PC-3 (cell line): ENCODE results near the gene SLC7A1. TPM values are rescaled to one million over a fixed set of nuclear protein-coding genes. Genes with fewer than 3 reads are reported as not detected.
A peak's percentile ranks its signal among the peaks of the same experiment; 100 is the strongest.

Experiments
- ATAC-seq: fragments of 200-7000 bp; cut with Tn5 transposase; 2 replicates; pipeline ENCODE4 v1.9.1; 2020; ENCODE audit warnings: mild to moderate bottlenecking, moderate library complexity
- BruUV-seq: library from RNA; stranded (reverse); fragments of 400-500 nt; replicated peaks from 2 replicates; lab custom pipeline; 2021; lab: Mats Ljungman, UMichigan
- CTCF ChIA-PET: fragments of 300-600 bp; sonication (Branson Sonifier 250); formaldehyde crosslinking; loops from one replicate; lab custom pipeline; 2022; ENCODE audit warnings: antibody characterized with exemption; lab: Charles Lee
- POLR2A ChIA-PET: fragments of 300-600 bp; sonication (Branson Sonifier 250); formaldehyde crosslinking; loops from one replicate; lab custom pipeline; 2022; ENCODE audit warnings: antibody characterized with exemption; ENCODE audit not compliant: unreplicated experiment; lab: Charles Lee
- DNase-seq: peaks from one replicate; pipeline ENCODE4 v3.0.0-alpha.2; 2015
- H2AFZ ChIP-seq: fragments of 300-600 bp; sonication (generic); 2 replicates; pipeline ENCODE4 v1.6.0; 2016; ENCODE audit warnings: antibody characterized with exemption, low read length
- H3F3A ChIP-seq: fragments of 300-600 bp; sonication (generic); one replicate; pipeline ENCODE4 v1.6.0; 2017; ENCODE audit warnings: antibody characterized with exemption, low read length, control low read depth, mild to moderate bottlenecking; ENCODE audit not compliant: unreplicated experiment
- H3K27ac ChIP-seq: fragments of 300-600 bp; sonication (generic); 2 replicates; pipeline ENCODE4 v1.5.1; 2016; ENCODE audit warnings: mild to moderate bottlenecking, low read length
- H3K27me3 ChIP-seq: fragments of 300-600 bp; sonication (generic); 2 replicates; pipeline ENCODE4 v1.6.1; 2016; ENCODE audit warnings: low read length, mixed read lengths
- H3K36me3 ChIP-seq: fragments of 300-600 bp; sonication (generic); 2 replicates; pipeline ENCODE4 v1.6.1; 2016; ENCODE audit warnings: low read depth, mixed run types, low read length, mixed read lengths
- H3K4me1 ChIP-seq: fragments of 300-600 bp; sonication (generic); 2 replicates; pipeline ENCODE4 v1.5.1; 2016; ENCODE audit warnings: low read length; ENCODE audit not compliant: insufficient read depth
- H3K4me2 ChIP-seq: fragments of 300-600 bp; sonication (generic); 2 replicates; pipeline ENCODE4 v1.6.0; 2016; ENCODE audit warnings: low read length
- H3K4me3 ChIP-seq: fragments of 300-600 bp; sonication (generic); 2 replicates; pipeline ENCODE4 v1.5.1; 2016; ENCODE audit warnings: mild to moderate bottlenecking, low read length, mixed read lengths
- H3K79me2 ChIP-seq: fragments of 300-600 bp; sonication (generic); 2 replicates; pipeline ENCODE4 v1.6.1; 2017; ENCODE audit warnings: low read length, mixed read lengths
- H3K9ac ChIP-seq: fragments of 300-600 bp; sonication (generic); 2 replicates; pipeline ENCODE4 v1.6.0; 2016; ENCODE audit warnings: mild to moderate bottlenecking, low read length
- H3K9me2 ChIP-seq: fragments of 300-600 bp; sonication (generic); replicated peaks from 2 replicates; pipeline ENCODE4 v1.6.1; 2016; ENCODE audit warnings: mixed run types, low read length, mixed read lengths
- H3K9me3 ChIP-seq: fragments of 300-600 bp; sonication (generic); 2 replicates; pipeline ENCODE4 v1.6.1; 2016; ENCODE audit warnings: low read length, mixed read lengths
- H4K20me1 ChIP-seq: fragments of 300-600 bp; sonication (generic); 2 replicates; pipeline ENCODE4 v1.6.1; 2016; ENCODE audit warnings: low read length, mixed read lengths
- CTCF ChIP-seq: fragments of 300-600 bp; sonication (generic); conservative IDR thresholded peaks from 2 replicates; pipeline ENCODE4 v1.5.1; 2017; ENCODE audit warnings: antibody characterized with exemption, low read depth, mild to moderate bottlenecking, low read length
- EZH2 ChIP-seq: fragments of 300-600 bp; sonication (generic); IDR thresholded peaks from one replicate; pipeline ENCODE4 v1.6.1; 2017; ENCODE audit warnings: antibody characterized with exemption, mild to moderate bottlenecking, low read length; ENCODE audit not compliant: unreplicated experiment
- EZH2phosphoT487 ChIP-seq: fragments of 300-600 bp; sonication (generic); IDR thresholded peaks from 2 replicates; pipeline ENCODE4 v1.6.1; 2018; ENCODE audit warnings: mild to moderate bottlenecking, antibody characterized with exemption, low read length, borderline replicate concordance
- intact Hi-C: fragments of 100-400 bp; cut with micrococcal nuclease; formaldehyde crosslinking; loops from 2 replicates; pipeline ENCODE4 v1.9.0; 2023
- total RNA-seq: library from RNA; depleted of rRNA; stranded (reverse); fragments of >200 nt; gene quantifications from 2 replicates; pipeline ENCODE4 v1.2.3, GENCODE V29; 2014

The SLC7A1 gene
- total RNA-seq, 1 experiment from 2014 or later, result 19.5 TPM

- Histone ChIP-seq H3K27ac (no peak overlapping the region), H2AFZ (no peak overlapping the region), H3K4me2 (no peak overlapping the region), H4K20me1 (no peaks in the 10 kb centered on the region), H3K9ac (no peak overlapping the region), H3K4me3 (no peak overlapping the region), H3K27me3 (no peaks in the 10 kb centered on the region), H3K79me2 (no peaks in the 10 kb centered on the region), H3K9me2 (no peaks in the 10 kb centered on the region), H3F3A (no peaks in the 10 kb centered on the region), H3K36me3 (peaks cover 14% of the 10 kb centered on the region; the same call in 1 of the 2 replicates), H3K9me3 (no peaks in the 10 kb centered on the region), H3K4me1 (0 out of 2 replicates have a peak, but pooled peaks cover 6% of the 10 kb centered on the region)
- DNase-seq (peak; percentile 26), ATAC-seq (peak; percentile 57)
- TF ChIP-seq CTCF (no peak), EZH2 (no peak), EZH2phosphoT487 (no peak)
- intact Hi-C loops, result no loop called here
- no TSS peak for BruUV-seq
- CTCF ChIA-PET, result no interaction called here
- POLR2A ChIA-PET, result no interaction called here
Measured at GRCh38 chr13:29513002-29513980, 82.2 kb downstream of the SLC7A1 start.

- no peak overlapping the region for H2AFZ ChIP-seq
- POLR2A ChIA-PET, result no interaction called here
- no peak overlapping the region for H3K27ac ChIP-seq
- no peaks in the 10 kb centered on the region for H3K27me3 ChIP-seq
- no peak overlapping the region for H3K9ac ChIP-seq
- H3K4me1 ChIP-seq, result 0 out of 2 replicates have a peak, but pooled peaks cover 6% of the 10 kb centered on the region
- intact Hi-C loops, result no loop called here
- H3F3A ChIP-seq, result no peaks in the 10 kb centered on the region
- H3K9me2 ChIP-seq, result no peaks in the 10 kb centered on the region
- no peaks in the 10 kb centered on the region for H4K20me1 ChIP-seq
- CTCF ChIA-PET, result no interaction called here
- ATAC-seq (no peak), DNase-seq (no peak)
- peaks cover 8% of the 10 kb centered on the region; the same call in 1 of the 2 replicates for H3K36me3 ChIP-seq
- no peaks in the 10 kb centered on the region for H3K9me3 ChIP-seq
- no peak overlapping the region for H3K4me3 ChIP-seq
- TSS peak; percentile 12 for BruUV-seq
- no peak overlapping the region for H3K4me2 ChIP-seq
- H3K79me2 ChIP-seq, result no peaks in the 10 kb centered on the region
- TF ChIP-seq CTCF (no peak), EZH2 (no peak), EZH2phosphoT487 (no peak)
Measured at GRCh38 chr13:29511980-29512379, 83.5 kb downstream of the SLC7A1 start.
